ENCODE measurements around the gene NPFFR1. TPM values are rescaled to one million over a fixed set of nuclear protein-coding genes. Genes with fewer than 3 reads are reported as not detected.

The NPFFR1 gene
- total RNA-seq, 1 experiment from 2014 or later = not detected

GRCh38 chr10:70324951-70325781 lies 41.4 kb upstream of the NPFFR1 start:
- no peaks in the 10 kb centered on the region for H3K27me3 Mint-ChIP-seq (ENCODE audit: insufficient read depth, unreplicated experiment)
- H3K4me3 Mint-ChIP-seq (ENCODE audit: unreplicated experiment) = no peak overlapping the region
- no peaks in the 10 kb centered on the region for H3K9me3 Mint-ChIP-seq (ENCODE audit: unreplicated experiment)
- DNase-seq (ENCODE audit: unreplicated experiment) = no peak
- ChIA-PET POLR2A (interaction anchor here (1.1 to 1.2 kb wide), 2 partner anchors 12 to 21 kb away, joined by 3 read pairs; no protein-coding TSS in a partner anchor), CTCF (interaction anchor here (0.5 to 0.6 kb wide), 3 partner anchors 14 to 176 kb away, joined by 3 to 4 read pairs (median 4); no protein-coding TSS in a partner anchor)
- TF ChIP-seq, protein P1, sequence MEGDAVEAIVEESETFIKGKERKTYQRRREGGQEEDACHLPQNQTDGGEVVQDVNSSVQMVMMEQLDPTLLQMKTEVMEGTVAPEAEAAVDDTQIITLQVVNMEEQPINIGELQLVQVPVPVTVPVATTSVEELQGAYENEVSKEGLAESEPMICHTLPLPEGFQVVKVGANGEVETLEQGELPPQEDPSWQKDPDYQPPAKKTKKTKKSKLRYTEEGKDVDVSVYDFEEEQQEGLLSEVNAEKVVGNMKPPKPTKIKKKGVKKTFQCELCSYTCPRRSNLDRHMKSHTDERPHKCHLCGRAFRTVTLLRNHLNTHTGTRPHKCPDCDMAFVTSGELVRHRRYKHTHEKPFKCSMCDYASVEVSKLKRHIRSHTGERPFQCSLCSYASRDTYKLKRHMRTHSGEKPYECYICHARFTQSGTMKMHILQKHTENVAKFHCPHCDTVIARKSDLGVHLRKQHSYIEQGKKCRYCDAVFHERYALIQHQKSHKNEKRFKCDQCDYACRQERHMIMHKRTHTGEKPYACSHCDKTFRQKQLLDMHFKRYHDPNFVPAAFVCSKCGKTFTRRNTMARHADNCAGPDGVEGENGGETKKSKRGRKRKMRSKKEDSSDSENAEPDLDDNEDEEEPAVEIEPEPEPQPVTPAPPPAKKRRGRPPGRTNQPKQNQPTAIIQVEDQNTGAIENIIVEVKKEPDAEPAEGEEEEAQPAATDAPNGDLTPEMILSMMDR (IDR thresholded peaks at IDR 0.05; ENCODE audit: unreplicated experiment) = no peak
- H3K36me3 Mint-ChIP-seq (ENCODE audit: insufficient read depth, unreplicated experiment) = no peaks in the 10 kb centered on the region
- intact Hi-C loops (cut with micrococcal nuclease) = no loop called here
- no TSS peak for BruUV-seq (replicated peaks)
- H3K27ac Mint-ChIP-seq (ENCODE audit: low read depth, unreplicated experiment) = no peak overlapping the region
- H3K4me1 Mint-ChIP-seq (ENCODE audit: insufficient read depth, unreplicated experiment) = peaks cover 6% of the 10 kb centered on the region

DNA sequence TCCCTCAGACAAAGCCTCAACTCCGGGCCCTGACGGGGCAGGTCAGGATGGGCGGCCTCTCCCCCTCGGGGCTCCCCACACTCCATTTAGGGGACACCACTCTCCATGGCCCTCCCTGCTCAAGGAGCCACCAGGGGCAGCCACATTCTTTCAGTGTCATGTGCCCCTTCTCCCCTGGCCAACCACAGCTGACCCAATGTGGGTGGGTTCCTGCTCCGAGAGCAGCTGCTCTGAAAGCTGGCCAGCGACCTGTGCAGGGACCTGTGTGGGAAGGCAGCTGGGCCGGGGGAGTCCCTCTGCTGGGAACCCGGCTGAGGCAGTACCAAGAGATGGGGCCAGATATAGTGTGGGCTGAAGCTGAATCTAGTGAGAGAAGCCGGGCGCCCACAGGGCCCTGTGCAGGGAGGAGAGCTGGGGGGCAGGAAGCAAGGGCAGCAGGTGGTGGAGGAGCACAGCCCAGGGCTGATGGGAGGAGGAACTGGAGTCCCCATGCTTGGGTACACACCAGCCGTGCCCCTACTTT lies 40.6 kb upstream of the NPFFR1 start:
- Mint-ChIP-seq H3K36me3 (ENCODE audit: insufficient read depth, unreplicated experiment) (no peaks in the 10 kb centered on the region), H3K27ac (ENCODE audit: low read depth, unreplicated experiment) (no peak overlapping the region), H3K9me3 (ENCODE audit: unreplicated experiment) (no peaks in the 10 kb centered on the region), H3K4me1 (ENCODE audit: insufficient read depth, unreplicated experiment) (peaks cover 6% of the 10 kb centered on the region), H3K4me3 (ENCODE audit: unreplicated experiment) (no peak overlapping the region), H3K27me3 (ENCODE audit: insufficient read depth, unreplicated experiment) (no peaks in the 10 kb centered on the region)
- ChIA-PET CTCF (interaction anchor here (0.6 to 1.2 kb wide), 2 partner anchors 12 to 69 kb away, joined by 3 read pairs; no protein-coding TSS in a partner anchor), POLR2A (interaction anchor here (0.7 kb wide), 1 partner anchor 481 kb away, joined by 4 read pairs; no protein-coding TSS in a partner anchor)
- intact Hi-C loops (cut with micrococcal nuclease) = no loop called here
- no TSS peak for BruUV-seq (replicated peaks)
- TF ChIP-seq, protein P1 (IDR thresholded peaks at IDR 0.05; ENCODE audit: unreplicated experiment) = no peak
- DNase-seq (ENCODE audit: unreplicated experiment) = no peak

GRCh38 chr10:70323697-70324338 lies 40.0 kb upstream of the NPFFR1 start:
- H3K4me1 Mint-ChIP-seq (ENCODE audit: insufficient read depth, unreplicated experiment) = peaks cover 6% of the 10 kb centered on the region
- no peak for DNase-seq (ENCODE audit: unreplicated experiment)
- H3K36me3 Mint-ChIP-seq (ENCODE audit: insufficient read depth, unreplicated experiment) = no peaks in the 10 kb centered on the region
- BruUV-seq (replicated peaks) = no TSS peak
- H3K27ac Mint-ChIP-seq (ENCODE audit: low read depth, unreplicated experiment) = no peak overlapping the region
- TF ChIP-seq, protein P1 (IDR thresholded peaks at IDR 0.05; ENCODE audit: unreplicated experiment) = no peak
- no peaks in the 10 kb centered on the region for H3K9me3 Mint-ChIP-seq (ENCODE audit: unreplicated experiment)
- CTCF ChIA-PET = interaction anchor here (0.6 to 1.2 kb wide), 2 partner anchors 13 to 68 kb away, joined by 3 read pairs; no protein-coding TSS in a partner anchor
- H3K27me3 Mint-ChIP-seq (ENCODE audit: insufficient read depth, unreplicated experiment) = no peaks in the 10 kb centered on the region
- intact Hi-C loops (cut with micrococcal nuclease) = no loop called here
- POLR2A ChIA-PET = interaction anchor here (0.7 kb wide), 1 partner anchor 480 kb away, joined by 4 read pairs; no protein-coding TSS in a partner anchor
- H3K4me3 Mint-ChIP-seq (ENCODE audit: unreplicated experiment) = no peak overlapping the region

All from MCF 10A (cell line).